A549 (cell line): ENCODE results near the gene SCYGR3. TPM values are rescaled to one million over a fixed set of nuclear protein-coding genes. Genes with fewer than 3 reads are reported as not detected.

Source experiments
- ATAC-seq, 2 experiments: fragments of 200-7000 bp in 1 of 2; fragments of >200 bp in 1 of 2; cut with Nextera tagmentation in 1 of 2; cut with Tn5 transposase in 1 of 2; 3 replicates each; pipeline versions ENCODE4 v1.8.0 to v1.9.1; 2018 to 2020; ENCODE audit warnings: mild to moderate bottlenecking in 1 of 2, moderate library complexity in 1 of 2
- CTCF ChIA-PET: fragments of 300-600 bp; sonication (Branson Sonifier 250); formaldehyde crosslinking; extraction: SDS; loops from one replicate; lab custom pipeline; 2021; ENCODE audit warnings: antibody characterized with exemption, inconsistent platforms; lab: Yijun Ruan, JAX
- POLR2A ChIA-PET: fragments of 350-600 bp; formaldehyde crosslinking; extraction: SDS; loops from one replicate; lab custom pipeline; 2021; ENCODE audit warnings: antibody characterized with exemption, inconsistent platforms; lab: Yijun Ruan, JAX
- DNase-seq, 2 experiments: peaks; one replicate each; pipeline versions ENCODE4 v3.0.0 to v3.0.0-alpha.2; 2011 to 2016; ENCODE audit warnings: low read depth in 1 of 2, low spot score in 1 of 2
- FAIRE-seq: peaks from 2 replicates; lab custom pipeline; 2011; peaks lifted over from hg19 to GRCh38; lab: Jason Lieb, UNC
- H3K27ac ChIP-seq, 2 experiments: fragments of >200 bp; sonication (Bioruptor Twin); formaldehyde crosslinking; 3 replicates each; pipeline ENCODE4 v1.5.1; 2016 to 2017
- H3K4me1 ChIP-seq: fragments of >200 bp; sonication (Bioruptor Twin); formaldehyde crosslinking; 3 replicates; pipeline ENCODE4 v1.6.1; 2016
- H3K4me2 ChIP-seq: fragments of >200 bp; sonication (Bioruptor Twin); formaldehyde crosslinking; 3 replicates; pipeline ENCODE4 v1.6.1; 2016
- H3K4me3 ChIP-seq: fragments of >200 bp; sonication (Bioruptor Twin); formaldehyde crosslinking; 3 replicates; pipeline ENCODE4 v1.5.1; 2016
- H3K9me3 ChIP-seq: fragments of >200 bp; sonication (Bioruptor Twin); formaldehyde crosslinking; 3 replicates; pipeline ENCODE4 v1.6.1; 2016
- BCL3 ChIP-seq: fragments of >200 bp; sonication (Bioruptor Twin); formaldehyde crosslinking; IDR thresholded peaks from 3 replicates; pipeline ENCODE4 v1.6.1; 2016
- FOXS1 ChIP-seq: fragments of 250-450 bp; sonication (Bioruptor Pico); IDR thresholded peaks from 2 replicates; pipeline ENCODE4 v1.5.0; 2020; ENCODE audit warnings: mild to moderate bottlenecking, moderate library complexity
- HOXA7 ChIP-seq: fragments of 250-450 bp; sonication (Bioruptor Pico); IDR thresholded peaks from 2 replicates; pipeline ENCODE4 v1.5.0; 2020; ENCODE audit warnings: mild to moderate bottlenecking, moderate library complexity
- POLR2AphosphoS2 ChIP-seq: conservative IDR thresholded peaks from 2 replicates; pipeline ENCODE4 v1.6.1; 2012; ENCODE audit warnings: low read length, improper control_type of control experiment, inconsistent platforms
- SREBF2 ChIP-seq: fragments of 450-650 bp; IDR thresholded peaks from 2 replicates; pipeline ENCODE4 v1.6.1; 2014; ENCODE audit warnings: mild to moderate bottlenecking, moderate library complexity
- TP53 ChIP-seq: fragments of 250-450 bp; sonication (Bioruptor Pico); IDR thresholded peaks from 2 replicates; pipeline ENCODE4 v1.5.0; 2021; ENCODE audit warnings: mild to moderate bottlenecking, moderate library complexity
- WGBS: methylation state at CpG from one replicate; pipeline ENCODE4 v1.1.6; 2017; ENCODE audit errors: missing lambda C conversion rate; 5-methylcytosine and 5-hydroxymethylcytosine counted together
- polyA plus RNA-seq, 4 experiments: library from polyadenylated mRNA; depleted of rRNA in 3 of 4; stranded (reverse); fragments of >200 nt; fragmentation: RNase III in 1 of 4; extraction: RNeasy Plus Mini Kit Qiagen cat#74134 plus additional on column Dnase treatment in 1 of 4; gene quantifications; 2 replicates in 3 of 4; 3 replicates in 1 of 4; pipeline ENCODE4 v1.2.3, GENCODE V29; 2011 to 2017
- TF ChIP-seq, protein P1 (sequence below): fragments of 450-650 bp; IDR thresholded peaks from 2 replicates; pipeline ENCODE4 v1.6.1; 2014; ENCODE audit warnings: antibody characterized with exemption

Gene SCYGR3
- polyA plus RNA-seq, 2 of the 4 experiments (the other 2 are of a cell fraction) = not detected

DNA sequence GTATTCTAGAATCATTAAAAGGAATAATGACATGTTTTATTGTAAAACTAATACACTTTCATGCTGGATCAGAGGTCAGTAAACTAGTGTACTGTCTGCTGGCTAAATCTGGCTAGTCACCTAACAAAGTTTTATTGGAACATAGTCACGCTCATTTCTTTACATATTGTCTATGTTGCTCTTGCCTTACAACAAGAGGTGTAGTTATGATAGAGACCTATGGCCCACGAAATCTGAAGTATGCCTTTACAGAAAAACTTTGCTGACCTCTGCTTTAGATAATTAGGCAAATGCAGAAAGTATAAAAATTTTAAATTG, 45.8 kb downstream of the SCYGR3 start:
- Histone ChIP-seq H3K27ac (no peak overlapping the region), H3K4me2 (no peak overlapping the region), H3K4me3 (no peak overlapping the region), H3K9me3 (no peaks in the 10 kb centered on the region), H3K4me1 (peaks cover 18% of the 10 kb centered on the region; the same call in 1 of the 3 replicates)
- no peak for FAIRE-seq
- ChIA-PET CTCF (interaction anchor here (1.7 kb wide), 1 partner anchor 163 kb away, joined by 9 read pairs; no protein-coding TSS in a partner anchor), POLR2A (no interaction called here)
- peak; percentile 51 for TF ChIP-seq HOXA7 (CRISPR knock-in tag)
- no peak for TF ChIP-seq TP53 (CRISPR knock-in tag)
- ATAC-seq = no peak
- WGBS = 90% methylated on average over 2 of the region's 2 CpGs
- no peak for DNase-seq

DNA sequence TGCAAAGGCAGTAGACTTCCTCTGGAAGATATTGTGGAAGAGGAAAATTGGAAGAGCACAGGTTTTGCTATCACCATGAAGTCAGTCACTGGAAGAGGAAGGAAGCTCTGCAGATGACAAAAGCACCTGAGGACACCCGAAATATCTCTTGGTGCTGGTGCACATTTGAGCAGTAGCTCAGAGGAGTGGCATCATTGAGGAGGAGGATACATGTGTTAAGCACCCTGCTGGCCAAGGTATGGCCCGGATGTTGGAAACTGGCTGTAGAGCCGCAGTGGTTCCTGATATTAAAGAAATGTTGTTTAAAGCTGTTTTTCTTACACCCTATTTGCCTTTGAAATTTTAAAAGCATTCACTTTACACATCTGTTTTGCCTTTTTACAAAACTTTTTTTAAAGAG, 48.6 kb downstream of the SCYGR3 start:
- DNase-seq (no peak), FAIRE-seq (no peak), ATAC-seq (peak in 1 of 2 experiments; percentile 46; a peak in 4 of 6 replicates)
- Histone ChIP-seq H3K4me2 (no peak overlapping the region), H3K4me3 (no peak overlapping the region), H3K9me3 (no peaks in the 10 kb centered on the region), H3K27ac (no peak overlapping the region), H3K4me1 (peaks cover 24% of the 10 kb centered on the region)
- POLR2A ChIA-PET = no interaction called here
- TF ChIP-seq TP53 (CRISPR knock-in tag) (no peak), BCL3 (no peak), SREBF2 (no peak), FOXS1 (CRISPR knock-in tag) (no peak)
- CTCF ChIA-PET = interaction anchor here (0.6 to 0.8 kb wide), 4 partner anchors 9 to 160 kb away, joined by 3 to 4 read pairs (median 3); no protein-coding TSS in a partner anchor
- 71% methylated on average over 3 of the region's 3 CpGs for WGBS

DNA sequence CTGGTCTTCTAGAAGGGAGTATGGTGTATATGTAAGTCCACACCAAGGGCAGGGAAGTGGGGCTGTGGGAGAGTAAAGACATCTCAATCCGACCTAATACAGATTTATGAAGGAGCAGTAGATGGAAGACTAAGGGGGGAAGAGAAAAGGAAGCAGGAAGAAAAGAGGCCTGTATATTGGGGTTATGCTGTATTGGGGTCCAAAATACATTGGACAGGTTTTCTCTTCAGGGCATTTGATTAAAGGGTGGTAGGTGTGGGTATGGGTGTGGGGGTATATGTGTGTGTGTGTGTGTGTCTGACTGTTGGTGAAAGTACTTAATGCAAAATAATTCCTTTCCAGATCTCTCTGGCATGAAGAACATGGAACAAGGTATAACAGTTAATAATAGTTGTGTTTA, 49.6 kb downstream of the SCYGR3 start:
- Histone ChIP-seq H3K4me2 (no peak overlapping the region), H3K4me1 (peaks cover 15% of the 10 kb centered on the region), H3K9me3 (no peaks in the 10 kb centered on the region)
- no peak for DNase-seq
- FAIRE-seq = no peak
- peak in 1 of 2 experiments; percentile 12; a peak in 2 of 6 replicates for ATAC-seq
- CTCF ChIA-PET = interaction anchor here (0.8 to 1.1 kb wide), 2 partner anchors 158 to 159 kb away, joined by 3 read pairs; no protein-coding TSS in a partner anchor
- TF ChIP-seq, protein P1, sequence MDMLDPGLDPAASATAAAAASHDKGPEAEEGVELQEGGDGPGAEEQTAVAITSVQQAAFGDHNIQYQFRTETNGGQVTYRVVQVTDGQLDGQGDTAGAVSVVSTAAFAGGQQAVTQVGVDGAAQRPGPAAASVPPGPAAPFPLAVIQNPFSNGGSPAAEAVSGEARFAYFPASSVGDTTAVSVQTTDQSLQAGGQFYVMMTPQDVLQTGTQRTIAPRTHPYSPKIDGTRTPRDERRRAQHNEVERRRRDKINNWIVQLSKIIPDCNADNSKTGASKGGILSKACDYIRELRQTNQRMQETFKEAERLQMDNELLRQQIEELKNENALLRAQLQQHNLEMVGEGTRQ = no peak
- 0 out of 2 replicates have a peak, but pooled peaks have one; percentile 62 for TF ChIP-seq POLR2AphosphoS2
- 0 out of 2 replicates have a peak, but pooled peaks have one; percentile 64 for TF ChIP-seq HOXA7 (CRISPR knock-in tag)
- TF ChIP-seq, all 56 proteins: peak for 2
- Histone ChIP-seq H3K27ac (no peak overlapping the region), H3K4me3 (no peak overlapping the region)
- POLR2A ChIA-PET = no interaction called here
- 88% methylated on average over 1 of the region's 1 CpG for WGBS

Other genes with a start within 250 kb of the SCYGR3 start
- 136 and 160 TPM in 2 replicates for gene TM4SF20, start 235.5 kb downstream of the SCYGR3 start, polyA plus RNA-seq (2011; rRNA removed)
- gene TM4SF20, start 235.5 kb downstream of the SCYGR3 start, polyA plus RNA-seq (2017; fragmentation: RNase III; extraction: RNeasy Plus Mini Kit Qiagen cat#74134 plus additional on column Dnase treatment) = 37.5 to 59.3 TPM (median 42.7 TPM) in 3 replicates
- not detected in 2 replicates for gene SCYGR1, start 226.9 kb downstream of the SCYGR3 start, polyA plus RNA-seq (2011; rRNA removed)
- gene SCYGR1, start 226.9 kb downstream of the SCYGR3 start, polyA plus RNA-seq (2017; fragmentation: RNase III; extraction: RNeasy Plus Mini Kit Qiagen cat#74134 plus additional on column Dnase treatment) = not detected in 3 replicates
- gene AGFG1, start 142.7 kb downstream of the SCYGR3 start, polyA plus RNA-seq (2011; rRNA removed) = 384 and 415 TPM in 2 replicates
- gene AGFG1, start 142.7 kb downstream of the SCYGR3 start, polyA plus RNA-seq (2017; fragmentation: RNase III; extraction: RNeasy Plus Mini Kit Qiagen cat#74134 plus additional on column Dnase treatment) = 96.9 to 104 TPM (median 100 TPM) in 3 replicates
- not detected in 2 replicates for gene SCYGR2, start 15.9 kb downstream of the SCYGR3 start, polyA plus RNA-seq (2011; rRNA removed)
- gene SCYGR2, start 15.9 kb downstream of the SCYGR3 start, polyA plus RNA-seq (2017; fragmentation: RNase III; extraction: RNeasy Plus Mini Kit Qiagen cat#74134 plus additional on column Dnase treatment) = not detected in 3 replicates
- not detected in 2 replicates for gene SCYGR4, start 2.7 kb upstream of the SCYGR3 start, polyA plus RNA-seq (2011; rRNA removed)
- gene SCYGR4, start 2.7 kb upstream of the SCYGR3 start, polyA plus RNA-seq (2017; fragmentation: RNase III; extraction: RNeasy Plus Mini Kit Qiagen cat#74134 plus additional on column Dnase treatment) = not detected in 3 replicates
- gene SCYGR5, start 52.0 kb upstream of the SCYGR3 start, polyA plus RNA-seq (2011; rRNA removed) = not detected in 2 replicates
- not detected in 3 replicates for gene SCYGR5, start 52.0 kb upstream of the SCYGR3 start, polyA plus RNA-seq (2017; fragmentation: RNase III; extraction: RNeasy Plus Mini Kit Qiagen cat#74134 plus additional on column Dnase treatment)
- 7.6 and 8.8 TPM in 2 replicates for gene SLC19A3, start 103.2 kb upstream of the SCYGR3 start, polyA plus RNA-seq (2011; rRNA removed)
- 2.2 to 2.8 TPM (median 2.7 TPM) in 3 replicates for gene SLC19A3, start 103.2 kb upstream of the SCYGR3 start, polyA plus RNA-seq (2017; fragmentation: RNase III; extraction: RNeasy Plus Mini Kit Qiagen cat#74134 plus additional on column Dnase treatment)
- gene SCYGR6, start 109.9 kb upstream of the SCYGR3 start, polyA plus RNA-seq (2011; rRNA removed) = not detected in 2 replicates
- not detected in 3 replicates for gene SCYGR6, start 109.9 kb upstream of the SCYGR3 start, polyA plus RNA-seq (2017; fragmentation: RNase III; extraction: RNeasy Plus Mini Kit Qiagen cat#74134 plus additional on column Dnase treatment)
- gene SCYGR7, start 113.5 kb upstream of the SCYGR3 start, polyA plus RNA-seq (2011; rRNA removed) = not detected in 2 replicates
- not detected in 3 replicates for gene SCYGR7, start 113.5 kb upstream of the SCYGR3 start, polyA plus RNA-seq (2017; fragmentation: RNase III; extraction: RNeasy Plus Mini Kit Qiagen cat#74134 plus additional on column Dnase treatment)
- gene SCYGR8, start 131.1 kb upstream of the SCYGR3 start, polyA plus RNA-seq (2011; rRNA removed) = not detected in 2 replicates
- not detected in 3 replicates for gene SCYGR8, start 131.1 kb upstream of the SCYGR3 start, polyA plus RNA-seq (2017; fragmentation: RNase III; extraction: RNeasy Plus Mini Kit Qiagen cat#74134 plus additional on column Dnase treatment)
- 3.4 and 6.5 TPM in 2 replicates for gene CCL20, start 199.0 kb upstream of the SCYGR3 start, polyA plus RNA-seq (2011; rRNA removed)
- gene CCL20, start 199.0 kb upstream of the SCYGR3 start, polyA plus RNA-seq (2017; fragmentation: RNase III; extraction: RNeasy Plus Mini Kit Qiagen cat#74134 plus additional on column Dnase treatment) = 0.43 to 1.1 TPM (median 0.45 TPM) in 3 replicates